Bronchial epithelial cell (primary cell): ENCODE data around the gene MAP2K6. TPM values are rescaled to one million over a fixed set of nuclear protein-coding genes. Genes with fewer than 3 reads are reported as not detected.

Experiments used
- DNase-seq: peaks from one replicate; pipeline ENCODE4 v3.0.0-alpha.2; 2010; ENCODE audit warnings: low read depth
- FAIRE-seq: peaks from 2 replicates; lab custom pipeline; 2011; peaks lifted over from hg19 to GRCh38; lab: Jason Lieb, UNC
- H3K27me3 ChIP-seq: 2 replicates; pipeline ENCODE4 v1.5.1; 2011; ENCODE audit warnings: low read length; ENCODE audit not compliant: control insufficient read depth, insufficient read depth
- H3K36me3 ChIP-seq: 2 replicates; pipeline ENCODE4 v1.5.1; 2011; ENCODE audit warnings: low read length; ENCODE audit not compliant: control insufficient read depth, insufficient read depth
- H3K4me3 ChIP-seq: 2 replicates; pipeline ENCODE4 v1.5.1; 2011; ENCODE audit warnings: mild to moderate bottlenecking, low read depth, low read length, control low read depth
- total RNA-seq: library from RNA; depleted of rRNA; stranded (reverse); fragments of >200 nt; gene quantifications from 2 replicates; pipeline ENCODE4 v1.2.1, GENCODE V29; 2014
- TF ChIP-seq, protein P1 (sequence below): IDR thresholded peaks from 2 replicates; pipeline ENCODE4 v1.5.1; 2011; ENCODE audit warnings: mild to moderate bottlenecking, moderate library complexity, low read length, control low read depth, inconsistent platforms; ENCODE audit not compliant: insufficient read depth, severe bottlenecking

Gene MAP2K6
- total RNA-seq, 1 donor from 2014 or later, result 0.26 TPM

DNA sequence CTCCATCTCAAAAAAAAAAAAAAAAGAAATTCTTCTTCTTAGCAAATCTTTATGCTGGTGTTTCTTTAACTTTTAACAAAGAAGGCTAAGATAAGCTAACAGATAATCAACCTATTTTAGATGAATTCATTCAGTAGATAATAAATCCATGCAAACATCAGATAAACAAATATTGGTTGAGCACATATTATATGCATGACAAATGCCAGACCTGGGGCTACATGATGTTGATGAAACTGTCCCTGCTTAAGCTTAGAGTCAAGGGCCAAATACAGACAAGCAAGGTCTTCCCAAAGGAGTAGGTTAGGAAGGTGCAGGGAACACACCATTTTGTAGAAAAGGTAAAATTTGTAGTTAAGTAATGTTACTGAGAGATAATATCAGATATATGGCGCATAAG is 6.7 kb upstream of the MAP2K6 start:
- no peak overlapping the region for H3K4me3 ChIP-seq
- TF ChIP-seq, protein P1, sequence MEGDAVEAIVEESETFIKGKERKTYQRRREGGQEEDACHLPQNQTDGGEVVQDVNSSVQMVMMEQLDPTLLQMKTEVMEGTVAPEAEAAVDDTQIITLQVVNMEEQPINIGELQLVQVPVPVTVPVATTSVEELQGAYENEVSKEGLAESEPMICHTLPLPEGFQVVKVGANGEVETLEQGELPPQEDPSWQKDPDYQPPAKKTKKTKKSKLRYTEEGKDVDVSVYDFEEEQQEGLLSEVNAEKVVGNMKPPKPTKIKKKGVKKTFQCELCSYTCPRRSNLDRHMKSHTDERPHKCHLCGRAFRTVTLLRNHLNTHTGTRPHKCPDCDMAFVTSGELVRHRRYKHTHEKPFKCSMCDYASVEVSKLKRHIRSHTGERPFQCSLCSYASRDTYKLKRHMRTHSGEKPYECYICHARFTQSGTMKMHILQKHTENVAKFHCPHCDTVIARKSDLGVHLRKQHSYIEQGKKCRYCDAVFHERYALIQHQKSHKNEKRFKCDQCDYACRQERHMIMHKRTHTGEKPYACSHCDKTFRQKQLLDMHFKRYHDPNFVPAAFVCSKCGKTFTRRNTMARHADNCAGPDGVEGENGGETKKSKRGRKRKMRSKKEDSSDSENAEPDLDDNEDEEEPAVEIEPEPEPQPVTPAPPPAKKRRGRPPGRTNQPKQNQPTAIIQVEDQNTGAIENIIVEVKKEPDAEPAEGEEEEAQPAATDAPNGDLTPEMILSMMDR, result no peak
- no peak for DNase-seq
- no peaks in the 10 kb centered on the region for H3K27me3 ChIP-seq
- no peak for FAIRE-seq
- H3K36me3 ChIP-seq, result no peaks in the 10 kb centered on the region

DNA sequence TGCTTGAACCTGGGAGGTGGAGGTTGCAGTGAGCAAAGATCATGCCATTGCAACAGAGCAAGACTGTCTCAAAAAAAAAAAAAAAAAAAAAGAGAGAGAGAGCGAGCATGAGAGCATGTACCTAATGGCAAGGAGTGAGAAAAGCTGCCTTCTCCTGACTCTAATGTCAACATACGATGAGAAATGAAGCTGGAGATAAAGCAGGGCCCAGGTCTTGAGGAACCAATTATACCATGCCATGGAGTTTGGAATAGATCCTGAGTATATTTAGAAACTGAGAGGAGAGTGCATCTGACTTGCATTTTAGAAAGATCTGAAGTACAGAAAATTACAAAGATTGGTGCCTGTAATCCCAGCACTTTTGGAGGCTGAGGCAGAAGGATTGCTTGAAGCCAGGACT is 3.8 kb upstream of the MAP2K6 start:
- TF ChIP-seq, protein P1, result no peak

DNA sequence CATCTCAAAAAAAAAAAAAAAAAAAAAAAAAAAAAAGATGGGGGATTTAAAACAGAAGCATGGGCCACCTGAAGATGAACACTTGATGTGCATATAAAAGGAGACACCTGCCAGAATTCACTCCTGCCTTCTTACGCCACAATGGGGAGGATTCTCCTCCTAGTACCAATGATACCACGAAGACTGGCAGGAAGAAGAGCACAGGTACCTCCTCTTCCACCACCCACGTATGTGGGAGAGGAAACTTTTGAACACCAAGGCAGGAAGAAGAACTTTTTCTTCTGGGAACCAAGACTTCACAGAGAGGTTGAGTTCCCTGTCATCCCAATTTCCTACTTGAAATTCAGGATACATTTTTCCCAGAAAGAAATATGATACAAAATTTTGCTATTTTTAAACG is 2.7 kb upstream of the MAP2K6 start:
- Histone ChIP-seq H3K27me3 (no peaks in the 10 kb centered on the region), H3K4me3 (no peak overlapping the region), H3K36me3 (no peaks in the 10 kb centered on the region)
- FAIRE-seq (no peak), DNase-seq (no peak)
- TF ChIP-seq, protein P1, result no peak

More for the DNA sequence above, 3.8 kb upstream of the MAP2K6 start:
- DNase-seq, result no peak
- no peaks in the 10 kb centered on the region for H3K36me3 ChIP-seq
- no peak overlapping the region for H3K4me3 ChIP-seq
- H3K27me3 ChIP-seq, result no peaks in the 10 kb centered on the region
- no peak for FAIRE-seq

DNA sequence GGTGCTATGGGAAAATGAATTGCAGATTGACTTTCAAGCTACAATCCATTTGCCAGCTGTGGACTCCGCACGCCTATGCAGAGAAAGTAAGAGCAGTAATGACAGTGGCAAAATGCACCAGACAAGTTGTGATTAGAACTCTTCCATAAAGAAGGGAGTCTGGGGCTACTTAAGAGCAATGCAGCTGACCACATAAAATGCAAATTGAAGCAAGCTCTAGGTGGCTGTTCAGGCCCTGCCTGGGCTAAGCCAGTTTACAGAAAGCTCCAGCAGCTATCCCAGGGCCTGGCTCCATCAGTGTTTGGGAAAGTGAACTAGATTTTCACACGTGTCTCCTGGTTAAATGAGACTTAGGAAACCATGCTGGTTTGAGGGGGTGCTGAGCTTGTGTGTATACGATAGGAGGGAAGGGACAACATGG is 2.2 kb upstream of the MAP2K6 start:
- no peaks in the 10 kb centered on the region for H3K36me3 ChIP-seq
- FAIRE-seq (no peak), DNase-seq (no peak)
- no peaks in the 10 kb centered on the region for H3K27me3 ChIP-seq
- no peak overlapping the region for H3K4me3 ChIP-seq
- TF ChIP-seq, protein P1, result no peak

DNA sequence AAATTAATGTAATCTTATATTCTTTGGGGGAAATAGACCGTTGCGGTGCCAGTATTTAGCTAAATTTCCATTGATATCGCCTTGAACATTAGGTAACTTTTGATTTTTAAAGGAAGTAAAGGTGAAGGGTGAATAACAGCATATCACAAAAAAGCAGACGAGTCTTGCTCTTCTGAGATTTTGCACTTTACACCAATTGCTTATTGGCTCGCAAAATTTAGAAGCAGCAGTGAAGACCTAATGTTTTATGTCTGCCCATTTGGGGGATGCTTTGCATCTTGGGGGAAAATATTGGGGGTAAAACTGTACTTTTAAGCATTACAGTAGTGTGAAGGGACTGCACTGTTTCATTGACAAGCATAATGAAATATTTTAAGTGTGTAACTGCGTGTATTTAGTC is 934 bp downstream of the MAP2K6 start:
- Histone ChIP-seq H3K27me3 (no peaks in the 10 kb centered on the region), H3K4me3 (no peak overlapping the region), H3K36me3 (no peaks in the 10 kb centered on the region)
- TF ChIP-seq, protein P1, result no peak
- FAIRE-seq, result no peak
- no peak for DNase-seq
